Retinal pigment epithelial cell (primary cell): ENCODE results near the gene SUMO2.

ENCODE experiments used
- DNase-seq: peaks from one replicate; pipeline ENCODE4 v3.0.0-alpha.2; 2010; ENCODE audit warnings: low read depth
- H3K4me3 ChIP-seq: 2 replicates; pipeline ENCODE4 v1.5.1; 2011; ENCODE audit warnings: mild to moderate bottlenecking, low read length, control low read depth, moderate library complexity
- TF ChIP-seq, protein P1 (sequence below): conservative IDR thresholded peaks from 2 replicates; pipeline ENCODE4 v1.5.1; 2011; ENCODE audit warnings: low read depth, low read length, control low read depth, inconsistent platforms

Gene SUMO2

DNA sequence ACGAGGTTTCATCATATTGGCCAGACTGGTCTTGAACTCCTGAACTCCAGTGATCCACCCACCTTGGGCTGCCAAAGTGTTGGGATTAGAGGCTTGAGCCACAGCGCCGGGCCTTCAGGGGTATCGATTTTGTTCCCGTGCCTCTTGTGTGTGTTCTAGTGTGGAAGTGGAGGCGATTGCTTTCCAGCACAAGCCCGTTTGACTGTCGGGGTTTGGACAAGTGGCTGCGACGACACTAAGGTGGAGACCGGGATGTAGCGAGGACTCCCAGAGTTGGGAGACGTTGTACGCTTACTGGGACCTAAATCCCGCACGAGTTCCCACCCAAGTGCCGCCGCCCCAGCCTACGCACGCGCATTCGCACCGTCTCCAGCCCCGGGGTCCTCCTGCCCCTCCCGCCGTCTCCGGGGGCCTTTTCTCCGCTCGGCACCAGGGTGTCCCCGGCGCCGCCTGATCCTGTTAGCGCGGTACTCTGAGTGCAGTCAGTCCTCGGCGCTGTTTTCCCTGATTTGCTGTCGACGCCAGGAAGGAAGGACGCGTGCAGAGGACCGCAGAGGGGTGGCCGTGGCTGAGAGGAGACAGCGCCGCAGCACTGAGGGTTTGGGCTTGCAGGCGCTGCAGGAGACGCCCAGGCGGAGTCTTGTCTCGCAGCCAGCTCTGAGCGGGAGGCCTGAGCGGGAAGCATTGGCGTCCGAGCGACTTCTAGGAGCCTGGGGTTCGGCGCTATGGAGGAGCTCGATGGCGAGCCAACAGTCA lies 22.5 kb upstream of the SUMO2 start, which contains the start of gene NUP85:
Gene NUP85 (plus strand): TSS at position 643 of the 756 bp plus-strand sequence. CDS start 83 bp downstream, at position 726.
- peak; percentile 72 for DNase-seq
- peak within 1 kb of the TSS; percentile 99 for H3K4me3 ChIP-seq
- TF ChIP-seq, protein P1, sequence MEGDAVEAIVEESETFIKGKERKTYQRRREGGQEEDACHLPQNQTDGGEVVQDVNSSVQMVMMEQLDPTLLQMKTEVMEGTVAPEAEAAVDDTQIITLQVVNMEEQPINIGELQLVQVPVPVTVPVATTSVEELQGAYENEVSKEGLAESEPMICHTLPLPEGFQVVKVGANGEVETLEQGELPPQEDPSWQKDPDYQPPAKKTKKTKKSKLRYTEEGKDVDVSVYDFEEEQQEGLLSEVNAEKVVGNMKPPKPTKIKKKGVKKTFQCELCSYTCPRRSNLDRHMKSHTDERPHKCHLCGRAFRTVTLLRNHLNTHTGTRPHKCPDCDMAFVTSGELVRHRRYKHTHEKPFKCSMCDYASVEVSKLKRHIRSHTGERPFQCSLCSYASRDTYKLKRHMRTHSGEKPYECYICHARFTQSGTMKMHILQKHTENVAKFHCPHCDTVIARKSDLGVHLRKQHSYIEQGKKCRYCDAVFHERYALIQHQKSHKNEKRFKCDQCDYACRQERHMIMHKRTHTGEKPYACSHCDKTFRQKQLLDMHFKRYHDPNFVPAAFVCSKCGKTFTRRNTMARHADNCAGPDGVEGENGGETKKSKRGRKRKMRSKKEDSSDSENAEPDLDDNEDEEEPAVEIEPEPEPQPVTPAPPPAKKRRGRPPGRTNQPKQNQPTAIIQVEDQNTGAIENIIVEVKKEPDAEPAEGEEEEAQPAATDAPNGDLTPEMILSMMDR, result no peak

DNA sequence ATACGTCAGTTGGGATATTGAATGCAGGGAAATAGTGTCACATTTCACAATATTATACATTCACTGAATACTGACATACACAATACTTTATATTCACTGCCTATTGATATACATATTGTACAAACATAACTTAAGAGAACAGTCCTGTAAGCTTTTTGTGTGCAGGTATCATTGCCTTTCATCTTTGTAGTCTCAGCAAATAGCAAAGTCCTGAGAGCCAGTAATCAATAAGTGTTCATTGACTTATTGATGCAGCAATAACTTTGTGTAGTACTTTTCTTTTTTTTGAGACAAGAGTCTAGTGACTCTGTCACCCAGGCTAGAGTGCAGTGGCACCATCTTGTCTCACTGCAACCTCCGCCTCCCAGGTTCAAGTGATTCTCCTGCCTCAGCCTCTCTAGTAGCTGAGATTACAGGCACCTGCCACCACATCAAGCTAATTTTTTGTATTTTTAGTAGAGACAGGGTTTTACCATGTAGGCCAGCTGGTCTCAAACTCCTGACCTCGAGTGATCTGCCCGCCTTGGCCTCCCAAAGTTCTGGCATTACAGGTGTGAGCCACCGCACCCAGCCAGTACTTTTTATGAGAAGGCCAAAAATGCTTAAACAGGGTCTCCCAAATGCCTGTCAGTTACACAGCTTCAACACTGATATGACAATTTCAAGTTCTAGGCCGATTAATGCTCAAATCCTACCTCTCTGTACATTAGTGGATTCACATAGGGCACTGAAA lies 17.3 kb upstream of the SUMO2 start:
- no peak overlapping the region for H3K4me3 ChIP-seq
- no peak for DNase-seq
- TF ChIP-seq, protein P1, result no peak

DNA sequence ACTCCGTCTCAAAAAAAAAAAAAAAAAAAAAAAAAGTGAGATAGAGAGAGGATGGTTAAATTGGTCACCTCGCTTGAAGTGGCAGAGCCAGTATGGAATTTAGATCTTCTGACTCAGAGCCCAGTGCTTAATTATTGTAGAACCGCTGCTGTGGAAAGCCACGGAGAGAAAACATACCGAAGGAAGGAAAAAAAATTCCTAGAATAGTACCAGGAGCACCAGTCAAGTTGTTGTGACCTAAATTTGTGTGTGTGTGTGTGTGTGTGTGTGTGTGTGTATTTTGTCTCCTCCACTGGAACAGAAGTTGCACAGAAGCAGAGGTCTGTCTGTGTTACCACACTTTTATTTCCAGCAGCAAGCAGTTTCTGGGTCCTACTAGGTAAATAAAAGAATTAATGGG lies 12.1 kb upstream of the SUMO2 start:
- TF ChIP-seq, protein P1, result no peak
- DNase-seq, result no peak

GRCh38 chr17:75191584-75191983 lies 8.8 kb upstream of the SUMO2 start:
- TF ChIP-seq, protein P1, result no peak
- H3K4me3 ChIP-seq, result no peak overlapping the region
- DNase-seq, result no peak

More for the DNA sequence above, 12.1 kb upstream of the SUMO2 start:
- H3K4me3 ChIP-seq, result no peak overlapping the region

- no peak overlapping the region for H3K4me3 ChIP-seq
- TF ChIP-seq, protein P1, result no peak
- no peak for DNase-seq
Measured at GRCh38 chr17:75188614-75189013, 5.9 kb upstream of the SUMO2 start.

- TF ChIP-seq, protein P1, result no peak
- no peak for DNase-seq
- H3K4me3 ChIP-seq, result no peak overlapping the region
Measured at GRCh38 chr17:75183999-75184884, 1.5 kb upstream of the SUMO2 start.
